A673 (cell line): ENCODE data around the gene TCERG1L.

Experiments used
- CTCF ChIP-seq: fragments of 300-800, 200-600 bp; sonication (generic); conservative IDR thresholded peaks from 2 replicates; pipeline ENCODE4 v1.5.1; 2017; ENCODE audit warnings: low read depth, mild to moderate bottlenecking, antibody characterized with exemption, low read length, moderate library complexity, mixed read lengths
- EZH2 ChIP-seq: fragments of 200-600 bp; sonication (generic); IDR thresholded peaks from 2 replicates; pipeline ENCODE4 v1.6.1; 2017; ENCODE audit warnings: borderline replicate concordance, low read depth, mild to moderate bottlenecking, mixed read lengths, antibody characterized with exemption, low read length; ENCODE audit not compliant: poor library complexity, severe bottlenecking

- TF ChIP-seq CTCF: no peak
- TF ChIP-seq EZH2: no peak
Observed at GRCh38 chr10:131350245-131350644, 38.7 kb upstream of the TCERG1L start.
